HEK293T (cell line): ENCODE data around the gene IL21R.

Source experiments
- BHLHE40 ChIP-seq: fragments of 450-650 bp; IDR thresholded peaks from 2 replicates; pipeline ENCODE4 v1.6.1; 2016; ENCODE audit warnings: mild to moderate bottlenecking, moderate library complexity, borderline replicate concordance
- FOXA1 ChIP-seq: fragments of 450-650 bp; IDR thresholded peaks from 2 replicates; pipeline ENCODE4 v1.6.1; 2016; ENCODE audit warnings: mild to moderate bottlenecking
- FOXK2 ChIP-seq: fragments of 450-650 bp; IDR thresholded peaks from 2 replicates; pipeline ENCODE4 v1.6.1; 2016; ENCODE audit warnings: mild to moderate bottlenecking
- FOXM1 ChIP-seq: fragments of 450-650 bp; IDR thresholded peaks from 2 replicates; pipeline ENCODE4 v1.6.1; 2017; ENCODE audit warnings: mild to moderate bottlenecking, borderline replicate concordance
- L3MBTL2 ChIP-seq: fragments of 450-650 bp; conservative IDR thresholded peaks from 2 replicates; pipeline ENCODE4 v1.6.1; 2016; ENCODE audit warnings: mild to moderate bottlenecking
- PKNOX1 ChIP-seq: fragments of 450-650 bp; IDR thresholded peaks from 2 replicates; pipeline ENCODE4 v1.6.1; 2016
- SP1 ChIP-seq: fragments of 450-650 bp; IDR thresholded peaks from 2 replicates; pipeline ENCODE4 v1.6.1; 2017
- ZNF384 ChIP-seq: fragments of 450-650 bp; IDR thresholded peaks from 2 replicates; pipeline ENCODE4 v1.6.1; 2016

- no peak for TF ChIP-seq SP1
- no peak for TF ChIP-seq FOXM1
- no peak for TF ChIP-seq L3MBTL2
- TF ChIP-seq ZNF384 = no peak
- no peak for TF ChIP-seq PKNOX1
- TF ChIP-seq FOXK2 = no peak
- no peak for TF ChIP-seq BHLHE40
- no peak for TF ChIP-seq FOXA1
These were observed 35.1 kb downstream of the IL21R start for GRCh38 chr16:27436921-27437650.
